ENCODE results near the gene SMC1B.

The SMC1B gene

GRCh38 chr22:45336971-45337431, 76.4 kb downstream of the SMC1B start:
- no peak overlapping the region for H3K4me3 ChIP-seq (ENCODE audit: low read length)
- DNase-seq (ENCODE audit: low read depth) = no peak
- TF ChIP-seq, protein P1, sequence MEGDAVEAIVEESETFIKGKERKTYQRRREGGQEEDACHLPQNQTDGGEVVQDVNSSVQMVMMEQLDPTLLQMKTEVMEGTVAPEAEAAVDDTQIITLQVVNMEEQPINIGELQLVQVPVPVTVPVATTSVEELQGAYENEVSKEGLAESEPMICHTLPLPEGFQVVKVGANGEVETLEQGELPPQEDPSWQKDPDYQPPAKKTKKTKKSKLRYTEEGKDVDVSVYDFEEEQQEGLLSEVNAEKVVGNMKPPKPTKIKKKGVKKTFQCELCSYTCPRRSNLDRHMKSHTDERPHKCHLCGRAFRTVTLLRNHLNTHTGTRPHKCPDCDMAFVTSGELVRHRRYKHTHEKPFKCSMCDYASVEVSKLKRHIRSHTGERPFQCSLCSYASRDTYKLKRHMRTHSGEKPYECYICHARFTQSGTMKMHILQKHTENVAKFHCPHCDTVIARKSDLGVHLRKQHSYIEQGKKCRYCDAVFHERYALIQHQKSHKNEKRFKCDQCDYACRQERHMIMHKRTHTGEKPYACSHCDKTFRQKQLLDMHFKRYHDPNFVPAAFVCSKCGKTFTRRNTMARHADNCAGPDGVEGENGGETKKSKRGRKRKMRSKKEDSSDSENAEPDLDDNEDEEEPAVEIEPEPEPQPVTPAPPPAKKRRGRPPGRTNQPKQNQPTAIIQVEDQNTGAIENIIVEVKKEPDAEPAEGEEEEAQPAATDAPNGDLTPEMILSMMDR (IDR thresholded peaks at IDR 0.05; ENCODE audit: insufficient read depth, low read depth, low read length, missing control alignments) = no peak

DNA sequence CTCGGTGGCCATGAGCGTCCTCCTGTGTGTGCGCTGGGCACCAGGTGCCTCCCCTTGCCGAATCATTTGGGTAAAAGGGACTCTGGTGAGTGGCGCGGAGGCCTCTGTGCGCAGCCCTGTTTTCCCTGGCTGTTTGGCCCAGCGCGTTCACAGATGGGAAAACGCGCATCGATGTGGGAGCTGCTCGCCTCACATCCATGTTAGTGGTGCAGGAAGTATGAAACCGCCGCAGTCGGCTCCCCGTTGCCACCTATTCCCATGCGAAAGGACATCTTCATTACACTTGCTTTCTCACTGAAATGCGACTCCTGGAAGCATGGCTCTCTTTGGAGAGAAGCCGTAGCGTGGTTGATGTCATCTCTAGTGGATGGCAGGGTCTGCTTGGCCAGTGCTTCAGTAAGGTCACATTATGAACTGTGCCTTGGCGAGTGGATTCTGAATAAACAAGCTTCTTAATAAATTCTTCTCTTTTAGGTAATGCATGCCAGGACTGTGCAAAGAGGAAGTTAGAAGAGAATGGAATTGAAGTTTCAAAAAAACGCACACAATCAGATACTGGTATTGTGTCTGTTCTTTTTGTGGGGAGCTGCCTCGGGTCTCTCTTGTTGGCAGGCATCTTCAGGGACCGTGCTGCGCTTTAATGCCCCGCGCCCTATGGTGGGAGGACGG, 77.4 kb downstream of the SMC1B start:
- TF ChIP-seq, protein P1 (IDR thresholded peaks at IDR 0.05; ENCODE audit: insufficient read depth, low read depth, low read length, missing control alignments) = no peak
- no peak overlapping the region for H3K4me3 ChIP-seq (ENCODE audit: low read length)
- no peak for DNase-seq (ENCODE audit: low read depth)

- TF ChIP-seq, protein P1 (IDR thresholded peaks at IDR 0.05; ENCODE audit: insufficient read depth, low read depth, low read length, missing control alignments) = peak; percentile 34
- no peak overlapping the region for H3K4me3 ChIP-seq (ENCODE audit: low read length)
- DNase-seq (ENCODE audit: low read depth) = peak; percentile 34
Measured at GRCh38 chr22:45335021-45335818, 78.2 kb downstream of the SMC1B start.

GRCh38 chr22:45334528-45334927, 78.9 kb downstream of the SMC1B start:
- H3K4me3 ChIP-seq (ENCODE audit: low read length) = no peak overlapping the region
- peak; percentile 70 for DNase-seq (ENCODE audit: low read depth)
- TF ChIP-seq, protein P1 (IDR thresholded peaks at IDR 0.05; ENCODE audit: insufficient read depth, low read depth, low read length, missing control alignments) = no peak

DNA sequence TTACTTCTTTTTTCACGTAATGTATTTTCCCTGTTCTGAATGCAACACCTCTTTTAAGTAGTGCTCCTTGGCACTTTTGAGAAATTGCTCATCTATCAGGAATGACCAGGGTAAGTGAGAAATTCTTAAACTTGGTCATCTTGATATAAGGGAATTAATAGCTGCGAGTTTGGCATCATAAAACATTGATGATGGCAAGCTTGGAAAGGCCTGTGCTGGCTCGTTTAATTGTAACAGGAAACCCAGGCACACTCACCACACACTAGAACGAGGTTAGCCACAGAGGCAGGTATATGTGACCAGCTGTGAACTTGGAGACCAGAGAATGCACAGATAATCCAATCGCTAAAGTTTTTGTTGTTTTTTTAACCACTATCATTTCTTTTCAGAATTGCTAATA, 79.3 kb downstream of the SMC1B start:
- TF ChIP-seq, protein P1 (IDR thresholded peaks at IDR 0.05; ENCODE audit: insufficient read depth, low read depth, low read length, missing control alignments) = no peak
- no peak overlapping the region for H3K4me3 ChIP-seq (ENCODE audit: low read length)
- peak; percentile 85 for DNase-seq (ENCODE audit: low read depth)

DNA sequence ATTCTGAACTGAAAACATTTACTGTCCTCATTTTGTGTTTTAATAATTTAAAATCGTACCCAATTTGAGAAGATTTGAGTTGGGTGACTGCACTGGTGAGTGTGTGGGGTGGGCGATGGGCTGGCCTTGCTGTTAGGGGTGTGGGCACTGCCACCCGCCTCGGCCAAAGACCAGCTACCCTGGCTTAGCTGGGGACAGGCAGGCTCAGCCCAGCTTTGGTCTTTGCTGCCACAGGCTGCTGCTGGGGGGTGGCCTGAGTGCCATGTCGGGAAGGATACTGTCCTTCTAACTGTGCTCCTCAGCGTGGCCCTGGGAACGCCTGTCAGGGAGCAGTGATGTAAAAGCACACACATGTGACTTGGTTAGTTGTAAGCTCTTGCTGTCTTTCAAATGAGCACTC, 81.4 kb downstream of the SMC1B start:
- no peak for DNase-seq (ENCODE audit: low read depth)
- no peak overlapping the region for H3K4me3 ChIP-seq (ENCODE audit: low read length)
- TF ChIP-seq, protein P1 (IDR thresholded peaks at IDR 0.05; ENCODE audit: insufficient read depth, low read depth, low read length, missing control alignments) = no peak

Measured in epithelial cell of esophagus (primary cell).